K562 (cell line): ENCODE data around the gene MOSPD3. TPM values are rescaled to one million over a fixed set of nuclear protein-coding genes. Genes with fewer than 3 reads are reported as not detected.
A peak's percentile ranks its signal among the peaks of the same experiment; 100 is the strongest.

Source experiments
- CREBBP ChIP-seq: IDR thresholded peaks from one replicate; pipeline ENCODE4 v1.6.1; 2012; ENCODE audit warnings: low read depth, mild to moderate bottlenecking, control low read depth, inconsistent platforms, low read length
- ESRRA ChIP-seq: fragments of 450-650 bp; IDR thresholded peaks from 2 replicates; pipeline ENCODE4 v1.6.1; 2014; ENCODE audit warnings: low read depth, mild to moderate bottlenecking, moderate library complexity, borderline replicate concordance
- GTF2F1 ChIP-seq: IDR thresholded peaks from 2 replicates; pipeline ENCODE4 v1.6.1; 2011; ENCODE audit warnings: low read depth, low read length, improper control_type of control experiment
- HMG20A ChIP-seq: fragments of 450-650 bp; formaldehyde crosslinking; conservative IDR thresholded peaks from 2 replicates; pipeline ENCODE4 v1.4.0; 2020; ENCODE audit warnings: mild to moderate bottlenecking, mixed read lengths
- NCOA4 ChIP-seq: fragments of 450-650 bp; IDR thresholded peaks from 2 replicates; pipeline ENCODE4 v1.6.1; 2018; ENCODE audit warnings: mild to moderate bottlenecking; ENCODE audit not compliant: partially characterized antibody
- RBM25 ChIP-seq: fragments of 200-400 bp; formaldehyde crosslinking; IDR thresholded peaks from 2 replicates; pipeline ENCODE4 v1.6.1; 2018; ENCODE audit warnings: low read length, low read depth, moderate library complexity; ENCODE audit not compliant: severe bottlenecking
- RFX7 ChIP-seq: fragments of 250-450 bp; sonication (Bioruptor Pico); IDR thresholded peaks from 2 replicates; pipeline ENCODE4 v1.5.1; 2021; ENCODE audit warnings: mild to moderate bottlenecking
- RUNX1 ChIP-seq: sonication (generic); IDR thresholded peaks from 2 replicates; pipeline ENCODE4 v1.6.1; 2016; ENCODE audit warnings: antibody characterized with exemption, low read depth
- SLC30A9 ChIP-seq: fragments of 250-450 bp; sonication (Bioruptor Pico); IDR thresholded peaks from 2 replicates; pipeline ENCODE4 v1.8.0; 2022; ENCODE audit warnings: mild to moderate bottlenecking, moderate library complexity
- SMAD4 ChIP-seq: fragments of 250-450 bp; sonication (Bioruptor Pico); conservative IDR thresholded peaks from 2 replicates; pipeline ENCODE4 v1.8.0; 2021; ENCODE audit warnings: inconsistent platforms, mild to moderate bottlenecking, moderate library complexity
- TSC22D4 ChIP-seq: fragments of 450-650 bp; IDR thresholded peaks from 2 replicates; pipeline ENCODE4 v1.6.1; 2016; ENCODE audit warnings: missing genetic modification characterization, missing biosample characterization, control low read depth
- ZBTB7A ChIP-seq: IDR thresholded peaks from 2 replicates; pipeline ENCODE4 v1.6.1; 2011; ENCODE audit warnings: low read depth, mild to moderate bottlenecking, low read length, moderate library complexity, borderline replicate concordance; ENCODE audit not compliant: control insufficient read depth
- ZNF316 ChIP-seq: fragments of 450-650 bp; IDR thresholded peaks from 2 replicates; pipeline ENCODE4 v1.6.1; 2016
- ZNF347 ChIP-seq: fragments of 450-650 bp; formaldehyde crosslinking; IDR thresholded peaks from 2 replicates; pipeline ENCODE4 v1.4.0; 2020; ENCODE audit warnings: low read depth, mild to moderate bottlenecking, moderate library complexity
- ZNF584 ChIP-seq: fragments of 200-800 bp; sonication (Bioruptor generic); IDR thresholded peaks from 2 replicates; pipeline ENCODE4 v1.6.1; 2016; ENCODE audit warnings: low read depth, mild to moderate bottlenecking, missing genetic modification characterization, missing compliant biosample characterization
- polyA plus RNA-seq, 8 experiments: library from polyadenylated mRNA; depleted of rRNA in 4 of 8; stranded (reverse) in 5 of 8; unstranded in 3 of 8; fragments of >200 nt; fragmentation: Nextera tagmentation in 2 of 8; fragmentation: Illumina TruSeq in 1 of 8; extraction: Ambion mirVana in 2 of 8; extraction: Trizol in 1 of 8; gene quantifications; 2 replicates each; pipeline versions ENCODE4 v1.2.1 to v1.2.3, GENCODE V29; 2011 to 2014; ENCODE audit warnings: inconsistent platforms in 1 of 8, missing spikeins in 1 of 8
- total RNA-seq, 7 experiments: library from RNA; depleted of rRNA in 6 of 7; stranded (reverse); fragments of >200 nt in 6 of 7; fragmentation: Illumina TruSeq in 2 of 7; extraction: Trizol in 2 of 7; gene quantifications; 2 replicates each; pipeline versions ENCODE4 v1.2.1 to v1.2.3, GENCODE V29; 2011 to 2021; ENCODE audit warnings: low replicate concordance in 1 of 7
- TF ChIP-seq, protein P1 (sequence below), 2 experiments: fragments of 450-650 bp; IDR thresholded peaks; 2 replicates each; pipeline ENCODE4 v1.6.1; 2018; ENCODE audit warnings: mild to moderate bottlenecking in 2 of 2, low read depth in 1 of 2; ENCODE audit not compliant: partially characterized antibody in 2 of 2
- TF ChIP-seq, protein P2 (sequence below): sonication (generic); formaldehyde crosslinking; IDR thresholded peaks from 2 replicates; pipeline ENCODE4 v1.8.0; 2022; ENCODE audit warnings: mild to moderate bottlenecking, missing genetic modification reagents
- TF ChIP-seq, protein P3 (sequence below): fragments of 250-450 bp; sonication (Bioruptor Pico); IDR thresholded peaks from 2 replicates; pipeline ENCODE4 v1.5.0; 2021
- TF ChIP-seq, protein P4 (sequence below): fragments of 450-650 bp; IDR thresholded peaks from 2 replicates; pipeline ENCODE4 v1.6.1; 2016
- TF ChIP-seq, protein P5 (sequence below), 2 experiments: IDR thresholded peaks; 2 replicates each; pipeline ENCODE4 v1.6.1; 2011; ENCODE audit warnings: borderline replicate concordance in 1 of 2, control low read depth in 1 of 2, low read depth in 1 of 2, low read length in 1 of 2, mild to moderate bottlenecking in 1 of 2, mixed read lengths in 1 of 2, moderate library complexity in 1 of 2; ENCODE audit not compliant: insufficient read depth in 1 of 2, insufficient read length in 1 of 2, poor library complexity in 1 of 2, severe bottlenecking in 1 of 2; ENCODE audit errors: extremely low read depth in 1 of 2

Gene MOSPD3
- total and polyA plus RNA-seq, 9 of the 15 experiments (the other 6 are each of a cell fraction or from before 2014, with no cell fraction given), result 1.4 to 32.1 (median 7.3) TPM

DNA sequence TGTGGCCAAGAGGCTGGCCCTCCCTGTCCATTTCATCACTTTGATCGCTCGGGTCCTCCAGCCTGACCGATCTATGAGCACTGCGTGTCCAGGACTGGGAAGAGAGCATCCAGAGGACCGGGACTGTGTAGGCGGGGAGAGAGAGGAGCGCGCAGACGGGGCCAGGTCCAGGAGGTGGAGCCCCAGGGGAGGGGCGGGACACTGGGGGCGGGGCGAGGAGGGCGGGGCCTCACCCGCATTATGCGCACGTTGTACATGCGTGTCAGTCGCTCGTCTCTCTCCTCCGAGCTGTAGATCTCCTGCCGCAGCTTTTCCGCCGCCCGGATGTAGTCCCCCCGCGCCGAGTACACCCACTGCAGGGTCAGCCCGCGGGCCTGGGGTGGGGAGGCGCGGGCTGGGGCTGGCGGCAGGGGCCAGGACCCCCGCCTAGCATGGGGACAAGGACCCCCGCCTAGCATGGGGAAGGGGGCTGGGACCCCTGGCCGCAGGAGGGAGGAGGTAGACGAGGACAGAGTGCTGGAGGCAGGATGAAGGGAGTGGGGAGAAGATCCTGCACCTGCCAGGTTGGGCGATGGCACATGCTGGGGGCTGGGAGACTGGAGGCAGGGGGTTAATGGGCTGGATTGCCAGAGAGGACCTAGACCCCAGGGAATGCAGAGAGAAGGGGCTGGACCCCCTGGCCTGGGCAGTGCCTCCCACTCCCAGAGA lies 14.3 kb downstream of the MOSPD3 start (continued):
- TF ChIP-seq, protein P1, sequence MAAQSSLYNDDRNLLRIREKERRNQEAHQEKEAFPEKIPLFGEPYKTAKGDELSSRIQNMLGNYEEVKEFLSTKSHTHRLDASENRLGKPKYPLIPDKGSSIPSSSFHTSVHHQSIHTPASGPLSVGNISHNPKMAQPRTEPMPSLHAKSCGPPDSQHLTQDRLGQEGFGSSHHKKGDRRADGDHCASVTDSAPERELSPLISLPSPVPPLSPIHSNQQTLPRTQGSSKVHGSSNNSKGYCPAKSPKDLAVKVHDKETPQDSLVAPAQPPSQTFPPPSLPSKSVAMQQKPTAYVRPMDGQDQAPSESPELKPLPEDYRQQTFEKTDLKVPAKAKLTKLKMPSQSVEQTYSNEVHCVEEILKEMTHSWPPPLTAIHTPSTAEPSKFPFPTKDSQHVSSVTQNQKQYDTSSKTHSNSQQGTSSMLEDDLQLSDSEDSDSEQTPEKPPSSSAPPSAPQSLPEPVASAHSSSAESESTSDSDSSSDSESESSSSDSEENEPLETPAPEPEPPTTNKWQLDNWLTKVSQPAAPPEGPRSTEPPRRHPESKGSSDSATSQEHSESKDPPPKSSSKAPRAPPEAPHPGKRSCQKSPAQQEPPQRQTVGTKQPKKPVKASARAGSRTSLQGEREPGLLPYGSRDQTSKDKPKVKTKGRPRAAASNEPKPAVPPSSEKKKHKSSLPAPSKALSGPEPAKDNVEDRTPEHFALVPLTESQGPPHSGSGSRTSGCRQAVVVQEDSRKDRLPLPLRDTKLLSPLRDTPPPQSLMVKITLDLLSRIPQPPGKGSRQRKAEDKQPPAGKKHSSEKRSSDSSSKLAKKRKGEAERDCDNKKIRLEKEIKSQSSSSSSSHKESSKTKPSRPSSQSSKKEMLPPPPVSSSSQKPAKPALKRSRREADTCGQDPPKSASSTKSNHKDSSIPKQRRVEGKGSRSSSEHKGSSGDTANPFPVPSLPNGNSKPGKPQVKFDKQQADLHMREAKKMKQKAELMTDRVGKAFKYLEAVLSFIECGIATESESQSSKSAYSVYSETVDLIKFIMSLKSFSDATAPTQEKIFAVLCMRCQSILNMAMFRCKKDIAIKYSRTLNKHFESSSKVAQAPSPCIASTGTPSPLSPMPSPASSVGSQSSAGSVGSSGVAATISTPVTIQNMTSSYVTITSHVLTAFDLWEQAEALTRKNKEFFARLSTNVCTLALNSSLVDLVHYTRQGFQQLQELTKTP (IDR thresholded peaks at IDR 0.05; ENCODE audit: low read depth in 1 of 2, partially characterized antibody in 2 of 2), result no peak
- TF ChIP-seq RUNX1, result no peak
- no peak for TF ChIP-seq HMG20A (CRISPR knock-in tag)
- TF ChIP-seq TSC22D4 (tag), result no peak
- TF ChIP-seq, protein P2, sequence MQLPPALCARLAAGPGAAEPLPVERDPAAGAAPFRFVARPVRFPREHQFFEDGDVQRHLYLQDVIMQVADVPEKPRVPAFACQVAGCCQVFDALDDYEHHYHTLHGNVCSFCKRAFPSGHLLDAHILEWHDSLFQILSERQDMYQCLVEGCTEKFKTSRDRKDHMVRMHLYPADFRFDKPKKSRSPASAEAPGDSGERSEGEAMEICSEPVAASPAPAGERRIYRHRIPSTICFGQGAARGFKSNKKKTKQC (CRISPR knock-in tag), result no peak
- TF ChIP-seq ZNF316, result no peak
- no peak for TF ChIP-seq SLC30A9 (CRISPR knock-in tag)
- TF ChIP-seq ZNF584 (CRISPR knock-in tag), result no peak
- no peak for TF ChIP-seq RFX7
- TF ChIP-seq NCOA4, result no peak
- TF ChIP-seq ZBTB7A, result peak; percentile 90
- TF ChIP-seq, protein P3, sequence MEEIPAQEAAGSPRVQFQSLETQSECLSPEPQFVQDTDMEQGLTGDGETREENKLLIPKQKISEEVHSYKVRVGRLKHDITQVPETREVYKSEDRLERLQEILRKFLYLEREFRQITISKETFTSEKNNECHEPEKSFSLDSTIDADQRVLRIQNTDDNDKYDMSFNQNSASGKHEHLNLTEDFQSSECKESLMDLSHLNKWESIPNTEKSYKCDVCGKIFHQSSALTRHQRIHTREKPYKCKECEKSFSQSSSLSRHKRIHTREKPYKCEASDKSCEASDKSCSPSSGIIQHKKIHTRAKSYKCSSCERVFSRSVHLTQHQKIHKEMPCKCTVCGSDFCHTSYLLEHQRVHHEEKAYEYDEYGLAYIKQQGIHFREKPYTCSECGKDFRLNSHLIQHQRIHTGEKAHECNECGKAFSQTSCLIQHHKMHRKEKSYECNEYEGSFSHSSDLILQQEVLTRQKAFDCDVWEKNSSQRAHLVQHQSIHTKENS (CRISPR knock-in tag), result no peak
- TF ChIP-seq ESRRA, result no peak
- no peak for TF ChIP-seq SMAD4 (CRISPR knock-in tag)
- TF ChIP-seq, protein P4, sequence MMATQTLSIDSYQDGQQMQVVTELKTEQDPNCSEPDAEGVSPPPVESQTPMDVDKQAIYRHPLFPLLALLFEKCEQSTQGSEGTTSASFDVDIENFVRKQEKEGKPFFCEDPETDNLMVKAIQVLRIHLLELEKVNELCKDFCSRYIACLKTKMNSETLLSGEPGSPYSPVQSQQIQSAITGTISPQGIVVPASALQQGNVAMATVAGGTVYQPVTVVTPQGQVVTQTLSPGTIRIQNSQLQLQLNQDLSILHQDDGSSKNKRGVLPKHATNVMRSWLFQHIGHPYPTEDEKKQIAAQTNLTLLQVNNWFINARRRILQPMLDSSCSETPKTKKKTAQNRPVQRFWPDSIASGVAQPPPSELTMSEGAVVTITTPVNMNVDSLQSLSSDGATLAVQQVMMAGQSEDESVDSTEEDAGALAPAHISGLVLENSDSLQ, result peak; percentile 62
- no peak for TF ChIP-seq GTF2F1
- TF ChIP-seq CREBBP, result no peak
- TF ChIP-seq RBM25, result no peak
- no peak for TF ChIP-seq ZNF347 (CRISPR knock-in tag)
- TF ChIP-seq, protein P5, sequence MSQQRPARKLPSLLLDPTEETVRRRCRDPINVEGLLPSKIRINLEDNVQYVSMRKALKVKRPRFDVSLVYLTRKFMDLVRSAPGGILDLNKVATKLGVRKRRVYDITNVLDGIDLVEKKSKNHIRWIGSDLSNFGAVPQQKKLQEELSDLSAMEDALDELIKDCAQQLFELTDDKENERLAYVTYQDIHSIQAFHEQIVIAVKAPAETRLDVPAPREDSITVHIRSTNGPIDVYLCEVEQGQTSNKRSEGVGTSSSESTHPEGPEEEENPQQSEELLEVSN (IDR thresholded peaks at IDR 0.05; ENCODE audit: borderline replicate concordance in 1 of 2, extremely low read depth in 1 of 2, insufficient read depth in 1 of 2, insufficient read length in 1 of 2, low read depth in 1 of 2, low read length in 1 of 2, poor library complexity in 1 of 2, severe bottlenecking in 1 of 2), result peak in 1 of 2 experiments; percentile 49
